HG03108 (cell line): ENCODE results near the gene FSHR.

Experiments used
- ATAC-seq: cut with Tn5 transposase; IDR thresholded peaks from one replicate; pipeline ENCODE4 v1.9.1; 2021; ENCODE audit warnings: moderate library complexity; ENCODE audit not compliant: unreplicated experiment

FSHR gene

DNA sequence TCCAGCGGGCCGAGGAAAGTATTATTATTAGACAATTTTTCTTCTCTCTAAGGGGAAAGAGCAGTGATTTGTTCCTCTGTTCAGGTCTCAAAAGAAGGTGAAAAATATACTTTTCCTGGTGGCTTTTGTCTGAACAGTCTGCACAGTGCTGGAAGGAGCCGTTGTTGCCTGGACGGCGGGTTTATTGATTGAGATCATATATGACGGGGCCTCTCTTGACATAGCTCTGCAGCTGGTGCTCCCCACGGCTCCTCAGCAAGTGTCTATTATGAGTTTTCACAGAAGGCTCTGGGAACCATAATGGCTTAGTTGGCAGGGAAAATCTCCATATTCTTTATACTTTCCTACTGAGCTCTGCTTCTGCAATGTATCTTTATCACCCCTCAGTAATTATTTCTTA lies 42.9 kb downstream of the FSHR start:
- no peak for ATAC-seq

DNA sequence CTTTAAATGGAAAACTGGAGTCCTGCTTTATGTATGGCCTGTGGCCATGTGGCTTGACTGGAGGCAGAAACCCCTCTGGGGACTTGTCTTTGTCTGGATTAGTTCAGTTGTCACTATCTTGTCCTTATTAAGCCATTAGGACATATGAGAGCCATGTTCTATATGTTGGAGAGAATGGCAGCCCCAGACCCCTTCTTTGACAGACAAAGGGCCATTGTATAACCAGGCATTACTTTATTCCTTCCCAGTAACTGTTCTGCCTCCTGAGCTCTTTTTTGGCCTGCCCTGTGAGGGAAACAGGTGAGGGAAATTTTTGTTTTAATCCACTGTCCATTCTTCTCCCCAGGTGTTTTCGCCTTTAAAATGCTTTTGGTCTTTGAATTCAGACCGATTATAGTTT lies 43.3 kb downstream of the FSHR start:
- ATAC-seq: no peak

DNA sequence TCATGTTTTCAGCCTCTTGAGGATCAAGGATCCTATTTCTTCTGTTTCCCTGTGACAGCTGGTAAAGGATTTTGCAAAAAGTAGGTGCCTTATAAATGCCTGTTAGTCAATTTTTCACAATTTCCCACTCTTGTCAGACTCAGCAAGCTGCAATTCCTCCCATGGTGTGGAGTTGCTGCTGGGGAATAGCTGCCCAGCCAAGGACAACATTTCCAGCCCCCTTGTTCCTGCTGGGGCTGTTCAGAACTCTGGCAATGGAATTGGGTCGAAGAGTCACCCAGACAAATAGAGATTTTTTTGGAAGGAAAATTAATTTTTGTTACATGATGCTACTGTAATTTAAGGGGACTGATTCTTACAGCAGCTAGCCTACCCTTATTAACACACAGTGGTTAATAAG lies 43.7 kb downstream of the FSHR start:
- no peak for ATAC-seq

DNA sequence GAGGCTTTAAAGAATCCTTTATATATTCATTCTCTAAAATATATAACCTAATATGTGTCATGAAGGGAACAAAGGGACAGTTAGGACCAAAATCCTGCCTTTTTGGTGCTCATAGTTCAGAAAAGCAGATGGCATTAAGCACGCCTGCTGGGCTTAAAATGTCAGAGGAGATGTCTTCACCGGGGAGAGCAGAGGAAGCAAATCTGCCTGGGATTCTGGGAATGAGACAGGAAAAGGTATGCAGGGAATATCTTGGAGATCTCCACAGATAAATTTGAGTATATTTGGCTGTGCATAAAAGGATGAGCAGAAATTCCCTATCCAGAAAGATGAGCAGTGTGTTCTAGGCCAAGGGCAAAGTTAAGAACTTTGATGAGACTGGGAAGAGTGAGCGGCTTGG lies 45.5 kb downstream of the FSHR start:
- ATAC-seq: no peak

DNA sequence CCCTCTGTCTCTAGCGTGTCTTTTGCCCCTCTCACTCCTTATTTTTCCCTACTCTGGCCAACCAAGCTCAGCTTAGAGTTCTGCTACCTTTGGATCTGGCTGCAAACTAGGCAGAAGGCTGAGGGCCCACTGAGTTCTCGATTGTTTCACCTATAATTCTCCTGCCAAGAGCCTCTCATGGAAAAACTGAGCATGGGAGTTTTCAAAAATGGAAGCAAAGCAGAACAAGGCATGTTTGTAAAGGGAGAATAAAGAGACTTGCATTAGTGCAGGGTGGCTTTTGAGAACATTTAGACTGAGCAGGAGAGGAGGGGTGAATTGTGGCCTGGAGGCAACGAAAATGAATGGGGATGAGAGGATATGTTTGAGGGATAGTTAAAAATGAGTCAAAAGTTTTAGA lies 45.9 kb downstream of the FSHR start:
- no peak for ATAC-seq

DNA sequence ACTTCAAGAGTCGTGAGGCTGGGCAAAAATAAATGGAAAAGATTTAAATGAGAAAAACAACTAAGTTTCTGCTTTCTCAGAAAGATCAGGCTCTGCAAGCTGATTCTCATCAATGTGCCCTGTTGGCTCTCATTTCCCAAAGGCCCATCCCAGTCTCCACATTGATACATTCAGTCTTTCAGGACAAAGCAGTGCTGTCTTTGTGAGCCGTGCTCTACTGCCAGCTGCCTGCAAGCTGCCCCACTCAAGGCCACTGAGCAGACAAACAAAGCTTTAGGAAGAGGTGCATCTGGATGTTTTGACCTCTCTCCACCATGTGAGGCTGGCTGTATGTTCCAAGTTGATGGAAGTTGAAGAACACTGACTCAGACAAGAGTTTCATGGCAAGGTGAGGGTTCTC lies 48.8 kb downstream of the FSHR start:
- ATAC-seq: no peak

DNA sequence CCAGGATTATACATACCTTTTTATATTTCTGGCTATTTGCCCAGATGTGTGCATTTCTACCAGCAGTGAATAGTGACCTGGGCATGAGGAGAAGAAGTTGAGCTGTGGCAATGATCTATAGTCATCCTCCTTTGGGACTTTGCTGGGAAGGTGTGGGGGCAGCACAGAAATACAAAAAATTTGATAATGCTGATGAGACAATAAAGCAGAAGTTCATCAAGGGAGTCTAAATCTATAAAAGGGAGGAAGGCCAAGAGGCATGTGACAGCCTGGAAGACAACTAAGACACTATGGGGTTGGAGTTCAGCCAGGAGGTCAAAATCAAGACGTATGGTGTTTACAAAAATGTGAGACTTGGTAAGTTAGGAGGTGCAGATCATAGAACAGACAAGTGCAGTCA lies 52.2 kb downstream of the FSHR start:
- no peak for ATAC-seq

DNA sequence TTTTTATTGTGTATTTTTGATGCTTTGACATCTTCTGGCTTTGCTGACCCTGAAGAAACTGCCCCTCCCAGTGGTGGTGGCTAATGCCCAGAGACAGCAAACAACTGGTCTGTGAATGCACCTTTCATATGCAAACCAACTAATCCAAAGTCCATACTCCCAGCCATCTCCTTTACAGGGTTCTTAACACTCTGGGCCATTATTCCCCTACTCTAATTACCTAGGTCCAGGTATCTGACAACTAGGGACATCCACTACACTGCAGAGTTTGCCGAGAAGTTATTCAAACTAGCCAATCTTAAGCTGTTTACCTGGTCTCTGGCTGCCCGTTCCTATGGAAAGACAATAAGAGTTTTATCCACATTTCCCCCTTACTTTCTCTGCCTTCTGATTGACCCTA lies 73.6 kb downstream of the FSHR start:
- ATAC-seq: no peak

DNA sequence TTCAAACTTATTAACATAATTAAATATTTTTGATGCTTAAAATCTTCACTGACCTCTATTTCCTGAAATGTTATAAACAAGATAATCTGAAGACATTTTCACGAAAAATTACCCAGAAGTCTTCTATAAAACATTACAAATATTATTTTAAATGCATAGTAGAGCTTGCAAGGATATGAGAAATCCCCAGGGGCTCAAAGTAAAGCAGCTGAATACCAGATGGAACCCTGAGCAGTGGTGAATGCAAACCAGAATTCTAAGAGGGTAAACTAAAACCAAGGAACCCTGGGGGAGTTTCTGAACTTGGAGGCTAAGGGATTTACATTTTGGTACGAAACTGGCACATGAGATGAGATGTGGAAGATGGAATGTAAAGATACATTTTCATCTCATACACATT lies 83.6 kb downstream of the FSHR start:
- no peak for ATAC-seq

DNA sequence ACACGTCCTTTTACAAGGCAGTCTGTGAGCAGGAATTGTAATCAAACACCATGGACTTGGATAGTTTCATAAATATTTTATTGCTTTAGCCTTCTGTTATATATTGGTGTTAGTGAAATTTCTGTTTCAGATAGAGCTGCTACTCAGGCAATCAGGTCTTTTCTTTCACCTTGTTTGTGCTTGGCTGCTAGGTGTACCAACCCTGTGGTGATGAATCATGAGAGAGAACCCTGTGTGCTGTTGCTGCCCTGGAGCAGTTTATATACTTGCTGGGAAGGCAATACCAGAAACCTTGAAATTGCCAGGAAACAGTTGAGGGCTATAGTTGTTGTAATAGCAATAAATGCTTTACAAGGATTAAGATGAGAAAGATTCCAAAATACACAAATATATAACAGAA lies 84.5 kb downstream of the FSHR start:
- ATAC-seq: no peak

DNA sequence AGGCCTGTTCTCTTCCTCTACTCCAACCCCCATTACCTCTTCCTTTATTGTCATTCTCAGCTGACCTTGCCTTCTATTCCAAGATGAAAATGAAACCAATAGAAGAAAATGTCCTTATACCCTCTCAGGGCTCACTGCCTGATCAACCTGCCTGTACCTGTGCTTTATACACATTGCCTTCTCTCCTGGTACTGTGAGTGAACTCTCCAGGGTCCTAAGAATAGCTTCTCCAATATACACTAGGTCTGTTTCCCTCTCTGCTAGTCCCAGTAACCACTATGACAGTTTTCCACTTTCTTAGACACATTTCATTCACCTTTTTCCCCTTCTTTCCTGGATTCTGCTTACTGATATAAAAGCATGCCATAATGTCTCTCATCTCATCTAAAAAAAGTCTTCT lies 85.7 kb downstream of the FSHR start:
- no peak for ATAC-seq

DNA sequence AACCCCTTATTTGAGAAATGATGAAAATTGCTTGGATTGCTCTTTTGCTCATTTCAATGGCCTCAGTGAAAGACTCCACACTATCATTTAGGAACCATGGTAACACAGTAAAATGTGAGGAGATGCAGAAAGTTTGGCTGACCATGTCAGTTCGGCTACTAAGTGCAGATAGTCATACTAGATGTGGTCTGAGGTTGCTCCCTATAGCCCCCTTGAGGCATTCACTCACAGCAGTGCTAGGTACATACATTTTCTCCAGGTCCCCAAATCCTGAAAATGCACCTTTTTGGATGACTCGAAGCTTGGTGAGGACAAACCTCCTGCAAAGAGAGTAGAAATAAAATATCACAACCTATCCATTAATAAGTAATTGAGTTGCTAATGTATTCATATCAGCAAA lies 86.3 kb downstream of the FSHR start:
- no peak for ATAC-seq

DNA sequence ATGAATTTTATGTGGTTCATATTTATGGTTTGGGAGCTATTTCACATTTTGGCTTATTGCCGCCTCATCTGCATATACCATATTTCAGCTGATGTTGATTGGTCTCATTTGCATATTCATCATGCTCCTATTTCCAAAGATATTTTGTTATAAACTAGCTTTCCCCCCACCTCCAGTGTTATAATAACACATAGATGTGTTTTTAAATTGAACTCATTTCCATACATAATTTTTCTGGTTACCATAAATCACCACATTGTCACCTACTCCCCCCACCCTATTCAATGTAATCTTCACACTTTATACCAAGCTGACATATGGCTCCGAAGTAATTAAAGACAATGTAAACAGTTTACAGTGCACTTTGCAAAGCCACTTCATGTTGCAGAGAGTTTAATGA lies 101.2 kb downstream of the FSHR start:
- ATAC-seq: no peak

DNA sequence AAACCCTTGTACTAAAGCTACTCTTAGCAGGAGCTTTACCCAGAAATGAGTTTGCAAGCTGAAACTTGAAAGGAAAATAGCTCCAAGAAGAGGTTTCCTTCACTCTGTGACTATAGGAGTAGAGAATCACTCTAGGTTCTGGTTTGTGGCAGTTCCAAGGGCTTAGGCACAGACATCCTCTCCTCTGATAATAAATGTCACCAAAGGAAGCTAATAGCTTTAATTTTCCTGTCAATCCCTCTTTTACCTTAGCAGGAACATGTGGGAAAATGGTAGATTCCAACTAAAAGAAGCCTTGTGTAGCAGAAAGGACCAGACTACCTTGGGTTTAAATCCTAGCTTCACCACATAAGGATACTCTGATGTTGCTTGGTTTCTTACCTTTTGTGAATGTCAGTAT lies 104.0 kb downstream of the FSHR start:
- ATAC-seq: no peak

DNA sequence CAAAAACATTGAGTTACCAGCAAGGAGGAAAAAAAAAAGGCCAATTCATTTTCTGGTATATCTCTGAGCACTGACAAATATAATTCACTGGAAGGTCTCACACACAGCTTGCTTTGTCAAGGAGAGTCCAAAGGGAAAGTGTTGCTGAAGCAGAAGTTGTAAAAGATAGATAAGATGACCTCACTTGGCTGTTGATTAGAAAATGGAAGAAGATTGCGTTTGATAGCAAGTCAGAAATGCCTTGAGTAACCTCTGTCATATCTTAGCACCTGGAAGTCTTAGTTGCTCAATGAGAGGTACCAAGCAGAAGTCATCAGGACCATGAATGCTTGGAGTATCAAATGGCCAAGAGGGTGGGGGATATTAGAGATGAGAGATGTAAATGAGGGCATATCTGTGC lies 105.2 kb downstream of the FSHR start:
- no peak for ATAC-seq

DNA sequence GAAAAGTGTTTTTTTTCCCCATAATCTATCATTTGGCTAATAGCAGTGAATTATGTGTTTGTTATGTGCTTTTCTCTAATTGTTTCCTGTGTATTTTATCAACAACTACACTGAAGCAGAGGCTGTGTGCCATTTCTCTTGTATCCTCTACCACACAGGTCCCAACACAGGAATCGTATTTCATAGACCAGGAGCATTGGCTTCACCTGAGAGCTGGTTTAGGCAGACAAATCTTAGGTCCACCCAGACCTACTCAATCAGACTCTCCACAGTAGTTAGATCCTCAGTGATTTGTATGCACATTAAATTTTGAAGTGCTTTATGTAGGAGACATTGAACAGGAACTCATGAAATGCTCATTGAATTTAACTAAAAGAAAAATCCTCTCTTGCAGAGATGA lies 109.2 kb downstream of the FSHR start:
- no peak for ATAC-seq

DNA sequence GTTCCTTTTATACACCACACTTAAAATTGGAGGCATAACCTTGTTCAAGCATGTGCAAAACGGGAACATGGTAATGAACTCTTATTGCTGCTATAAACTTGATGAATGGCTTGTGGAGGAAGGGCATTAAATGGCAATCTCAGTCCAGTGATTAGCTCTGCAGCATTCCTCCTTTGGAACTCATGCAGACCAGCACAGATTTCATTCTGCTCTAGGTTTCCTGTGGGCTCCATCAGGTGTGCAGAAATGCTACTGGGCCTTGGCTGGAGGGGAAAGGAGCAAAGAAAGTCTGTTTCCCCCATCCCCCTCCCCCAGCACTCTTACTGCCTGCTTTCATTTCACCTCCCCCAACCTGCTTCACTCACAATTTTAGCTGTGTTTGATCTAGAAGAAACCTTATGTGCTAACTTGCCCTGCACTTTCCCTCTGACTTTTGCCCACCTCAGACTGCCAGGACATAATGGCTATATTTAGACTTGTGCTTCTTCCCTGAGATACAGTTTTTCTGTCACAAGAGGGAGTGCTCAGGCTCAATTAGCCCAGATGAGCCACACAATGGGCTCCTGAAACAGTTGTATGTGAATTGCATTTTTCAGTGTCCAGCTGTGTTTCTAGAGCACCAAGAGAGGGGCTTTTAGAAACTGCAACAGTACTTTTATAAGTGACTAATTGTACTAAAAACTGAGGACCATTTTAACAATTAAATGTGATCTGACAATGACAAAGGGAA lies 109.8 kb downstream of the FSHR start:
- no peak for ATAC-seq

DNA sequence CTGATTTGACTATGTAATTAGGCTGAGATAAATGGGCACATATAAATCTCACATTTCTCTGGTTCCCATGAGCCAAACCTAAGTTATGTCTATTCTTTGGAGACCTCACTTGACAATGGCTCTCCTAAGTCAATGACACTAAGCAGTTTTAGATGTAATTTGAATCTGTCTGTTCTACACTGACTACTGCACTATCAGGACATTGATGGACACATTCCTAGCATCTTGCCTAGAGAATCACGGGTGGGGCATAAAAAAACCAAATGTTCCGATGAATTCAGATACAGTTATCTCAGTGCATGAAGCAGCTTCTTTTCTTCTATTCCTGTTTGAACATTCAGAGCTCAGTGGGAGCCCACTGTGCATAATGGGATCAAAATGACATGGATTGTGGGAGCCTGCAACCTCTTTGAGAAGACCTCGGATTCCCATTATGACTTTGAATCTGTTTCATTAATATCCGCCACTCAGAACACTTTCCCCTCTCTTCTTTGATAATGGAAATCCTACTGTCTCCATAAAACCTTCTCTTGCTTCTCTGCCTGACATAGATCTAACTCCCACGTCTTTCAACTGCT lies 110.8 kb downstream of the FSHR start:
- no peak for ATAC-seq

DNA sequence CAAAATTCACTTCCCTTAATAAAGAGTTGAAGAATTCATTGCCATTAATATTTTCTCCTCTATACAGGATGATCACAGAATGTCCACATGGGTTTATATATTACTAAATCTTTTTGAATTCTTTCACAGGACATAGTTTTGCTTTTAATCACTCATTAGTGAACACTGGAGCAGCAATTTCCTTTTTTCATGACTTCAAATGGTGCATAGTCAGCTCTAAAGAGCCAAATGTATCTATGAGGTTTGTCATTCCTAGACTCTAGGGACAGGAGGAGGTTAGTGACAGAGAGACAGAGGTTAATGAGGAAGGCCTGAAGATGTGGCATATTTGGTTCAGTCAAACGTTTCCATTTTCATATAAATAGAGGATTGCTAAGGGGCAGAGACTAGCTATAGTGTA lies 111.8 kb downstream of the FSHR start:
- ATAC-seq: no peak

DNA sequence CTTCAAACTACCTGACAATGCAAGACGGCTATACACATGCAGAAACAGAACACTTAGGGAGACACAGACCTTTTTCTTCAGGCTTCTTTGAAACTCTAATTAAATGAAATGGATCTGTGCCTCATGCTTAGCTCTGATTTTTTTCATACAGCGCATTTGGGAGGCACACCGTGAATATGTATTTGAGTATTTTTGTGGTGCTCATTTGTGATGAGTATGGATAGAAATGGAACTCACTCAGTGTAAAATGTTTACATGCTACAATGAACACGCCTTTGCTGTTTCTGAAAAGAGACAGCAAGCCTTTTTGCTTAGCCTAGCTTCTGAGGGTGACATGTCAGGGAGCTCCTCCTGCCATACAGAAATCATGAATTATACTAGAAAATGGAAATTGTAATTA lies 113.3 kb downstream of the FSHR start:
- ATAC-seq: no peak

DNA sequence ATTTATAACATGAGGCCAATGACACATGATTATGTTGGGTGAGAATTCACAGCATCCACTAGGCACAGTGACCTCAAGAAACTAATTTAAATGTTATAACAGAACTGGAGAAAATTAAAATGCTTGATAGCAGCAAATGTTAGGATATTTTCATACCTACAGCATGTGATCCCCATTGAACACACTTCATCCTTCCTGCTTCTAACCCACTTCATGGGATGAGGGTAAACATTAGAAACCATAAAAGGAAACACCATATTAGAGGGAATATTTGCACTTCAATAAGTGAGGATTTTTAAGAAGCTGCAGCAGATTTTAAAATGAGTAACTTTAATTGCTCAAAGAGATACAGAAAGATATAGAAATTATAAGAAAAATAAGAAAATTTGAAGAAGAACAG lies 117.1 kb downstream of the FSHR start:
- no peak for ATAC-seq

DNA sequence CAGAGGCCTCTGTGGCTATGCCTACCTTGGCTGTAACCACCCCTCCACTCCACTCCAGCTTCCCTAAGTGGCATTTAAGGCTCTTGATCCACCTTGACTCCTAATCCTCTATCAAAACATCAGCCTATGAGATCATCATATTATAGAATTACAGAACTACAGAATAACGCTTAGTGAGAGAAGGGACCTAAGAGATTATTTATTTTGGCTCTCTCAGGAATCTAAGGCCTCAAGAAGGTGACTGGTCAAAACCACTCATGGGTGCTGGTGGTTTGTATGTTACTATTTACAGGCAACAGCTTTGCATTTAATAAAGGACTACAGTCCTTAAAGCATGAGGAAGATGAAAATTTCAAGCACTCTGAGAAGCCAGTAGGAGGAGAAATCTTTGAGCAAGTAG lies 118.8 kb downstream of the FSHR start:
- no peak for ATAC-seq
